Lower lobe of right lung (tissue), 2 donors: ENCODE data around the gene LHX4. TPM values are rescaled to one million over a fixed set of nuclear protein-coding genes. Genes with fewer than 3 reads are reported as not detected.
A peak's percentile ranks its signal among the peaks of the same experiment; 100 is the strongest.

Experiments
- ATAC-seq, 2 donors: fragments of 200-7000 bp; cut with Tn5 transposase; one replicate each; pipeline ENCODE4 v1.9.1; 2020 to 2022; ENCODE audit warnings: mild to moderate bottlenecking in 2 of 2, moderate library complexity in 2 of 2
- DNase-seq: peaks from one replicate; pipeline ENCODE4 v3.0.0-alpha.2; 2020
- H3K27ac ChIP-seq: fragments of 200-600 bp; one replicate; pipeline ENCODE4 v1.8.0; 2022
- H3K27me3 ChIP-seq: fragments of 200-600 bp; one replicate; pipeline ENCODE4 v1.8.0; 2022; ENCODE audit warnings: low read depth
- H3K36me3 ChIP-seq: fragments of 200-600 bp; one replicate; pipeline ENCODE4 v1.8.0; 2022; ENCODE audit warnings: mild to moderate bottlenecking
- H3K4me1 ChIP-seq: fragments of 200-600 bp; one replicate; pipeline ENCODE4 v1.8.0; 2022
- H3K4me3 ChIP-seq: fragments of 200-600 bp; one replicate; pipeline ENCODE4 v1.8.0; 2022; ENCODE audit warnings: mild to moderate bottlenecking
- H3K9me3 ChIP-seq: fragments of 200-600 bp; one replicate; pipeline ENCODE4 v1.8.0; 2022
- CTCF ChIP-seq: fragments of 200-600 bp; IDR thresholded peaks from one replicate; pipeline ENCODE4 v1.8.0; 2022; ENCODE audit warnings: antibody characterized with exemption, mild to moderate bottlenecking
- intact Hi-C: fragments of 100-400 bp; cut with DNase I; formaldehyde crosslinking; loops from one replicate; pipeline ENCODE4 v1.11.0; 2022
- total RNA-seq: library from RNA; stranded (reverse); fragmentation: NEBNext Ultra II Directional; extraction: Animal tissue kit (Norgen Biotek cat#: 25700); gene quantifications from one replicate; pipeline ENCODE4 v1.2.1, GENCODE V29; 2021
- donor health status: DM: no; HTN: yes; CAD: no; lungs with severe emphysema.

The LHX4 gene
- total RNA-seq, 1 donor from 2014 or later = not detected

GRCh38 chr1:180277476-180278193 lies 47.6 kb downstream of the LHX4 start:
- no peak for DNase-seq
- intact Hi-C loops = no loop called here

GRCh38 chr1:180278194-180278515 lies 48.1 kb downstream of the LHX4 start:
- Histone ChIP-seq H3K36me3 (peaks cover 10% of the 10 kb centered on the region), H3K9me3 (no peaks in the 10 kb centered on the region), H3K4me3 (no peak overlapping the region), H3K4me1 (no peaks in the 10 kb centered on the region), H3K27ac (peak overlapping the region; percentile 34), H3K27me3 (no peaks in the 10 kb centered on the region)
- no peak for DNase-seq
- no peak for ATAC-seq
- intact Hi-C loops = no loop called here
- TF ChIP-seq CTCF = no peak

More at GRCh38 chr1:180277476-180278193, 47.6 kb downstream of the LHX4 start:
- H3K9me3 ChIP-seq = no peaks in the 10 kb centered on the region
- H3K27ac ChIP-seq = no peak overlapping the region
- TF ChIP-seq CTCF = no peak
- H3K36me3 ChIP-seq = peaks cover 10% of the 10 kb centered on the region
- H3K27me3 ChIP-seq = no peaks in the 10 kb centered on the region
- no peak for ATAC-seq
- H3K4me3 ChIP-seq = no peak overlapping the region
- H3K4me1 ChIP-seq = no peaks in the 10 kb centered on the region

- DNase-seq (no peak), ATAC-seq (peak; percentile 75 to 82)
- H3K4me3 ChIP-seq = no peak overlapping the region
- no peaks in the 10 kb centered on the region for H3K4me1 ChIP-seq
- no peak for TF ChIP-seq CTCF
- no peaks in the 10 kb centered on the region for H3K27me3 ChIP-seq
- peaks cover 9% of the 10 kb centered on the region for H3K36me3 ChIP-seq
- no peaks in the 10 kb centered on the region for H3K9me3 ChIP-seq
- intact Hi-C loops = no loop called here
- peak overlapping the region; percentile 46 for H3K27ac ChIP-seq
These were observed 48.7 kb downstream of the LHX4 start for GRCh38 chr1:180278596-180279395.

- TF ChIP-seq CTCF = no peak
- no peak for ATAC-seq
- Histone ChIP-seq H3K9me3 (no peaks in the 10 kb centered on the region), H3K27me3 (no peaks in the 10 kb centered on the region), H3K4me3 (no peak overlapping the region), H3K36me3 (peaks cover 5% of the 10 kb centered on the region), H3K27ac (peak overlapping the region; percentile 46), H3K4me1 (no peaks in the 10 kb centered on the region)
- intact Hi-C loops = no loop called here
- DNase-seq = no peak
These were observed 49.6 kb downstream of the LHX4 start for GRCh38 chr1:180279651-180280050.

- ATAC-seq (no peak), DNase-seq (no peak)
- H3K4me3 ChIP-seq = no peak overlapping the region
- H3K36me3 ChIP-seq = peaks cover 7% of the 10 kb centered on the region
- no peaks in the 10 kb centered on the region for H3K27me3 ChIP-seq
- intact Hi-C loops = no loop called here
- H3K9me3 ChIP-seq = no peaks in the 10 kb centered on the region
- no peak overlapping the region for H3K27ac ChIP-seq
- no peak for TF ChIP-seq CTCF
- no peaks in the 10 kb centered on the region for H3K4me1 ChIP-seq
These were observed 50.6 kb downstream of the LHX4 start for GRCh38 chr1:180280617-180281016.
